Stomach (tissue), 9 donors: ENCODE measurements around the gene TLR2. TPM values are rescaled to one million over a fixed set of nuclear protein-coding genes. Genes with fewer than 3 reads are reported as not detected.

Experiments
- DNase-seq, 2 donors: peaks; one replicate each; pipeline versions ENCODE4 v3.0.0 to v3.0.0-alpha.2; 2013 to 2019
- H3K27ac ChIP-seq, 5 donors: fragments of 200-600 bp in 4 of 5; sonication (generic) in 4 of 5; one replicate each; pipeline ENCODE4 v1.5.1; 2013 to 2019; ENCODE audit warnings: mild to moderate bottlenecking in 1 of 5, moderate library complexity in 1 of 5
- H3K27me3 ChIP-seq, 3 donors: fragments of 200-600 bp; sonication (generic); one replicate each; pipeline ENCODE4 v1.5.1; 2017 to 2019; ENCODE audit warnings: mixed run types in 1 of 3
- H3K36me3 ChIP-seq, 4 donors: fragments of 200-600 bp; sonication (generic); 1 replicate in 3 of 4; 2 replicates in 1 of 4; pipeline ENCODE4 v1.5.1; 2016 to 2019
- H3K4me1 ChIP-seq, 4 donors: fragments of 200-600 bp; sonication (generic); one replicate each; pipeline ENCODE4 v1.5.1; 2016 to 2019
- H3K4me3 ChIP-seq, 4 donors: fragments of 200-600 bp; sonication (generic) in 3 of 4; one replicate each; pipeline ENCODE4 v1.5.1; 2016 to 2019; ENCODE audit warnings: mild to moderate bottlenecking in 1 of 4
- H3K9me3 ChIP-seq, 4 donors: fragments of 200-600 bp; sonication (generic); one replicate each; pipeline ENCODE4 v1.5.1; 2016 to 2019
- EP300 ChIP-seq: sonication (generic); formaldehyde crosslinking; IDR thresholded peaks from one replicate; pipeline ENCODE4 v1.6.1; 2017; ENCODE audit warnings: antibody characterized with exemption
- POLR2A ChIP-seq, 4 donors: fragments of 450-650 bp; IDR thresholded peaks; one replicate each; pipeline ENCODE4 v1.6.1; 2016; ENCODE audit warnings: antibody characterized with exemption in 4 of 4, control low read depth in 2 of 4, mild to moderate bottlenecking in 1 of 4, moderate library complexity in 1 of 4
- POLR2AphosphoS5 ChIP-seq, 3 donors: sonication (generic); formaldehyde crosslinking; IDR thresholded peaks; one replicate each; pipeline ENCODE4 v1.6.1; 2016; ENCODE audit warnings: antibody characterized with exemption in 3 of 3
- whole genome bisulfite sequencing, 5 donors: extraction: QIAGEN DNeasy Blood & Tissue Kit in 3 of 5; methylation state at CpG; one replicate each; pipeline versions ENCODE4 v1.1.5 to v1.1.7; 2013 to 2018; 5-methylcytosine and 5-hydroxymethylcytosine counted together
- intact Hi-C: fragments of 100-400 bp; cut with DNase I; formaldehyde crosslinking; loops from one replicate; pipeline ENCODE4 v1.15.1; 2023; ENCODE audit warnings: low total_unique reads
- polyA plus RNA-seq, 3 donors: library from polyadenylated mRNA; stranded (reverse); fragments of 200-250 nt; gene quantifications; one replicate each; pipeline ENCODE4 v1.2.3, GENCODE V29; 2013
- total RNA-seq, 5 donors: library from RNA; depleted of rRNA; stranded (reverse); fragments of >200 nt; gene quantifications; one replicate each; pipeline versions ENCODE4 v1.1.0 to v1.2.3, GENCODE V29; 2014 to 2016
- TF ChIP-seq, protein P1 (sequence below), 7 experiments: fragments of 450-650 bp in 4 of 7; fragments of 200-600 bp in 3 of 7; sonication (generic) in 3 of 7; IDR thresholded peaks; one replicate each; pipeline ENCODE4 v1.5.1; 2016 to 2019; ENCODE audit warnings: antibody characterized with exemption in 7 of 7, control low read depth in 2 of 7, mild to moderate bottlenecking in 1 of 7
- donor health status: healthy with polysubstance abuse.
- donor health status: Bipolar disorder and iron deficiency.
- donor health status: healthy.

The TLR2 gene
- total and polyA plus RNA-seq, 8 donors: 0.29 to 35.0 (median 8.6) TPM

DNA sequence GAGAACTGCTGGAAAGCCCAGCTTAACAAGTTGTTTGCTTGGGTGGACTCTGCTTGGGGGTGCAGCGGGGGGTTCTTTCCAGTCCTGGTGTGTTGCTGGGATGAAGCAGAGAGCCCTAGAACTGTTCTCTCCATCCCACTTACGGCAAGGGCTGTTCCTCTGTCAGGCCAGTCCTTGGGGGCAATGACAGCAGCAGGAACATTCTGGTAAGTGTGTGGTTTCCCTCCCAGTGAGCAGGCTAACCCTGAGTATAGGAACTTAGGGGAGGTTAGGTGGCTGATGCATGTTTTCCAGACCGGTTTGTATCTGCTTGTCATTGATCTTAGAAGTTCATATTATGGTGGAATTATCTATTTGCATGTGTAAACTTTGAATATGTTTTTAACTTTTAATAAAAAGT lies 46.9 kb upstream of the TLR2 start:
- intact Hi-C loops: no loop called here
- TF ChIP-seq, protein P1, sequence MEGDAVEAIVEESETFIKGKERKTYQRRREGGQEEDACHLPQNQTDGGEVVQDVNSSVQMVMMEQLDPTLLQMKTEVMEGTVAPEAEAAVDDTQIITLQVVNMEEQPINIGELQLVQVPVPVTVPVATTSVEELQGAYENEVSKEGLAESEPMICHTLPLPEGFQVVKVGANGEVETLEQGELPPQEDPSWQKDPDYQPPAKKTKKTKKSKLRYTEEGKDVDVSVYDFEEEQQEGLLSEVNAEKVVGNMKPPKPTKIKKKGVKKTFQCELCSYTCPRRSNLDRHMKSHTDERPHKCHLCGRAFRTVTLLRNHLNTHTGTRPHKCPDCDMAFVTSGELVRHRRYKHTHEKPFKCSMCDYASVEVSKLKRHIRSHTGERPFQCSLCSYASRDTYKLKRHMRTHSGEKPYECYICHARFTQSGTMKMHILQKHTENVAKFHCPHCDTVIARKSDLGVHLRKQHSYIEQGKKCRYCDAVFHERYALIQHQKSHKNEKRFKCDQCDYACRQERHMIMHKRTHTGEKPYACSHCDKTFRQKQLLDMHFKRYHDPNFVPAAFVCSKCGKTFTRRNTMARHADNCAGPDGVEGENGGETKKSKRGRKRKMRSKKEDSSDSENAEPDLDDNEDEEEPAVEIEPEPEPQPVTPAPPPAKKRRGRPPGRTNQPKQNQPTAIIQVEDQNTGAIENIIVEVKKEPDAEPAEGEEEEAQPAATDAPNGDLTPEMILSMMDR (IDR thresholded peaks at IDR 0.05): no peak
- TF ChIP-seq POLR2A (IDR thresholded peaks at IDR 0.05) (no peak), EP300 (no peak), POLR2AphosphoS5 (IDR thresholded peaks at IDR 0.05) (no peak)
- 81 to 93% (median 88%) methylated on average over 3 of the region's 3 CpGs for WGBS, 5 donors

DNA sequence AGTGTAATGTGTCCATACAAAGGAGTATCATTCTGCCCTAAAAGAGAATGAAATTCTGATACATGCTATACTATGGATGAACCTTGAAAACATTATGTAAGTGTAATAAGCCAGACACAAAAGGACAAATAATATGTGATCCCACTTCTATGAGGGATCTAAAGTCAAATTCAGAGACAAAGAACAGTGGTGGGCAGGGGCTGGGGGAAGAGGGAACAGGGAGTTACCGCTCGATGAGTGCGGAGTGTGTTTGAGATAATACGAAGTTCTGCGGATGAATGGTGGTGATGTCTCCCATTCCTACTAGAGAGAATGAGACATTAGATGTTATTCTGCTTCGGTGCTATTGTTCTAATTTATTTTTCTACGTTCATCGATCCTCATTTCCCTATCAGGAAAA lies 46.1 kb upstream of the TLR2 start:
- WGBS, 5 donors: 92 to 97% (median 96%) methylated on average over 8 of the region's 8 CpGs
- Histone ChIP-seq H3K4me3 (no peak overlapping the region), H3K9me3 (no peaks in the 10 kb centered on the region), H3K4me1 (no peaks in the 10 kb centered on the region), H3K27ac (no peak overlapping the region), H3K36me3 (peaks cover 17 to 47% (median 47%) of the 10 kb centered on the region in 4 donors), H3K27me3 (no peaks in the 10 kb centered on the region)
- intact Hi-C loops: no loop called here
- TF ChIP-seq, protein P1 (IDR thresholded peaks at IDR 0.05): no peak
- TF ChIP-seq POLR2A (IDR thresholded peaks at IDR 0.05) (no peak), EP300 (no peak), POLR2AphosphoS5 (IDR thresholded peaks at IDR 0.05) (no peak)
- no peak for DNase-seq

More for the DNA sequence above, 46.9 kb upstream of the TLR2 start:
- Histone ChIP-seq H3K27ac (no peak overlapping the region), H3K4me1 (no peaks in the 10 kb centered on the region), H3K4me3 (no peak overlapping the region), H3K36me3 (peaks cover 22 to 55% (median 54%) of the 10 kb centered on the region in 4 donors), H3K9me3 (no peaks in the 10 kb centered on the region), H3K27me3 (no peaks in the 10 kb centered on the region)
- DNase-seq: no peak

DNA sequence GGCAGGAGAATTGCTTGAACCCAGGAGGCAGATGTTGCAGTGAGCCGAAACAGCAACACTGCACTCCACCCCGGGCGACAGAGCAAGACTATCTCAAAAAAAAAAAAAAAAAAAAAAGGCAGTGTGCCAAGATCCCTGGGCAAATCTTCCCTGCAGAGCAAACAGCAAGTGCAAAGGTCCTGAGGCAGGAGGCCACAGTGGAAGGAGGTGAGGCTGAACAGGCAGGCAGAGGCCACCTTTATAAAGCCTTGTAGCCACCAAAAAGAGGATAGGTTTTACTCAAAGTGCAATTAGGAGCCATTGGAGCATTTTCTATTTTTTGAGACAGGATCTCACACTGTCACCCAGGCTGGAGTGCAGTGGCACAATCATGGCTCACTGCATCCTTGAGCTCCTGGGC lies 45.1 kb upstream of the TLR2 start:
- no peaks in the 10 kb centered on the region for H3K9me3 ChIP-seq
- TF ChIP-seq POLR2A (IDR thresholded peaks at IDR 0.05) (no peak), EP300 (no peak), POLR2AphosphoS5 (IDR thresholded peaks at IDR 0.05) (no peak)
- peaks cover 17 to 39% (median 37%) of the 10 kb centered on the region in 4 donors for H3K36me3 ChIP-seq
- DNase-seq: no peak
- intact Hi-C loops: no loop called here
- WGBS, 5 donors: 74 to 83% (median 78%) methylated on average over 3 of the region's 3 CpGs
- no peak overlapping the region for H3K27ac ChIP-seq
- H3K4me1 ChIP-seq: no peaks in the 10 kb centered on the region
- no peak overlapping the region for H3K4me3 ChIP-seq
- H3K27me3 ChIP-seq: no peaks in the 10 kb centered on the region

DNA sequence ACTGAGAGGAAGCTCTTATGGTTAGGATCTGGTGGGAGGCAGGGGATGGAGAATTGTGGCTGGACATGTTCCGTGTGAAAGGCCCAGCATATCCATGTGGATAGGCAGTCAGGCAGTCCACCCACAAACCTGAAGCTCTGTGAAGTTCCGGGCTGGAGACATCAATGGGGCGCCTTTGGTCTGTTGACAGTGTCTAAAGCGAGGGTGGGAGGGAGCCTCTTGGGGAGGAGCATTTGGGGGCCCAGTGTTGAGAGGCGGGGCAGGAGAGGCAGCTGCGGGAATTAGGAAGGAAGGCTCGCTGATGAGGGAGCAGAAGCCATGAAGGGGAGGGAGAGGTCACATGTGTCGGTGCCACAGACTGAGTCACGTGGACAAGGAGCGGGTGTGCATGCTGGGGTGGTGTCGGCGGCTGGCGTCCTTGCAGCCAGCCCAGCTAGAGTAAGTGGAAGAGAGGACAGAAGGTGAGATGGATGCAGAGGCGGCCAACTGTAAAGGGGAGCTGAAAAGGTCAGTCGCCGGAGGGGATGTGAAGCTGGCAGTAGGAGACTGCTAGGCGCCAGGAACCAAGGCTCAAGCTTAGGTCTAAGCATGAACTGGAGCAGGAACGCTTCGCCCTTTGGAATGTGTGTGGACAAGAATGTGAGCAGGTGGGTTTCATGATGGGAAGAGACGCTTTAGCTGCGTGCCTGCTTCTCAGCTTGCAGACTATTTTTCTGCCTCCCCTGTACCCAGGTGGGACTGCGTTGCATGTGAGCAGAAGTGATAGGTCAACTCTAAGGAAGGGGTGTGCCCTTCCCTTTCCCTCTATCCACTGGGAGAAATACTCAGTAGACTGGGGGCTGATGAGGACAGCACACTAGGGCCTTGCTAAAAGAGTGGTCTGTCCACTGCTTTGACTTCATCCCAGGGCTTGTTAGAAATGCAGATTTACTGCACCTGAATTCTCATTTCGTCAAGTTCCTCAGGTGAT lies 44.0 kb upstream of the TLR2 start:
- intact Hi-C loops: no loop called here
- no peak for DNase-seq
- Histone ChIP-seq H3K9me3 (peaks cover 0 to 1% (median under 1%) of the 10 kb centered on the region in 4 donors), H3K36me3 (peaks cover 12 to 28% (median 25%) of the 10 kb centered on the region in 4 donors), H3K4me3 (no peak overlapping the region), H3K27ac (no peak overlapping the region), H3K27me3 (no peaks in the 10 kb centered on the region), H3K4me1 (no peaks in the 10 kb centered on the region)
- 78 to 86% (median 80%) methylated on average over 23 of the region's 23 CpGs for WGBS, 5 donors
- TF ChIP-seq EP300 (no peak), POLR2AphosphoS5 (IDR thresholded peaks at IDR 0.05) (no peak), POLR2A (IDR thresholded peaks at IDR 0.05) (no peak)
- TF ChIP-seq, protein P1 (IDR thresholded peaks at IDR 0.05): no peak
